Activated effector memory CD4-positive, alpha-beta T cell treated with anti-CD3 and anti-CD28 coated beads, Interleukin-2, amount 50 U/mL, for 16 hours (primary cell): ENCODE data around the gene MGAT4C.

Source experiments
- DNase-seq: peaks from one replicate; pipeline ENCODE4 v3.0.0-alpha.2; 2020

Gene MGAT4C

DNA sequence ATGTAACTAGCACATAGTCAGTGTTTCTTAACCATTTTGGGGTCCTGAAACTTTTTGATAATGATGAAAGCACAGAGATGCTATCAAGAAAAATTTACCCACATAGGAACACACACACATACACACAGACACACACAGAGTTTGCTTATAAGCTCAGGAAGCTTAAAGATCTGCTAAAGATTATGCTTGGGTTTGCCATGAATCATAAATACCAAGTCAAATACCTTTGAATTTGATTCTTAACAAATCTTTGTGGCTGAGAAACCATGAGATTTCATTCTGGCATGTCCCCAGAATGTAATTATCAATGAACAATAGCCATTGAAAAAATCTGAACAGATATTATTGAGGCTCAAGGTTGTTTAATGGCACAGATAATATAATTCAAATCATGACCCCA, 292.9 kb downstream of the MGAT4C start:
- no peak for DNase-seq

GRCh38 chr12:85956081-85956480, 300.1 kb downstream of the MGAT4C start:
- DNase-seq = no peak

DNA sequence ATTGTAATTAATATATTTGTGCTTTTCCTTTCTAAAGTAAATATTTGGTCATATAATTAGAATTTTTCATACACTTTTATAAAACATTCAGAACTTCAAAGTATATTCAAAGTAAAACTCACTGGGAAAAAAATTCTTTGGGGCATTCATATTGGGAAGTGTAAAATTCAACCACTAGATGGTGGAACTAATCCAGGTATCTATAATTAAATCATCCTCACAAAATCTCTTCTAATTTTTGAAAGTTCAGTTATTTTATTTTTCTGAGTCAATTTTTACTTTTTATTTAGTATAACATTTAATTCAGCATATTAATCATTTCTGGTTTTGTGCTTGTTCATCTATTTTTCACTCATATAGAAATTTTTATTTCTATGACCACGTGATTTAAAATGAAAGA, 301.1 kb downstream of the MGAT4C start:
- no peak for DNase-seq

DNA sequence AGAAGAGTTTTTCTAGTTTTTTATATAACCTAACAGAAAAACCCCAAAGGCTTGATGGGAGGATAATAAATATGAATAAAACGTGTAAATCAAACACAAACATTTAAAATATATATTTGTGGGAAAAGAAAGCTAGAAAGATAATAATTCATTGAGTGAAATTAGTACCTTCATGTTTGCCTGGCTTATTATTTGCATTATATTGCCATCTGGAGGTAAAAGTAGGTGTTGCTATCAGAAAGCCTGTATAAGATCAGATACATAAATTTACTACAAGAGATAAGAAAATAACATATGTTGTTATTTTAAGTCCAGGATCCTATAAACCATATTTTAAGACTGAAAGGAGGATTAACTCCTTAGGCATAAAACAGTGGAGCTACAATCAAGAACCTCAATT, 304.4 kb downstream of the MGAT4C start:
- DNase-seq = no peak

- DNase-seq = no peak
Observed at GRCh38 chr12:85949253-85949652, 306.9 kb downstream of the MGAT4C start.

- DNase-seq = no peak
Observed at GRCh38 chr12:85948340-85948739, 307.9 kb downstream of the MGAT4C start.

- DNase-seq = no peak
Observed at GRCh38 chr12:85947286-85947685, 308.9 kb downstream of the MGAT4C start.

DNA sequence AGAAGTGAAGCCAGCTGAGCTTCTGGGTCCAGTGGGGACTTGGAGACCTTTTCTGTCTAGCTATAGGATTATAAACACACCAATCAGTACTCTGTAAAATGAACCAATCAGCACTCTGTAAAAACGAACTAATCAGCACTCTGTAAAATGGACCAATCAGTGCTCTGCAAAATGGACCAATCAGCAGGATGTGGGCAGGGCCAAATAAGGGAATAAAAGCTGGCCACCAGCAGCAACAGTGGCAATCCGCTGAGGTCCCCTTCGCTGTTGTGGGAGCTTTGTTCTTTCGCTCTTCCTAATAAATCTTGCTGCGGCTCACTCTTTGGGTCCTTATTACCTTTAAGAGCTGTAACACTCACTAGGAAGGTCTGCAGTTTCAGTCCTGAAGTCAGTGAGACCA, 309.8 kb downstream of the MGAT4C start:
- no peak for DNase-seq

DNA sequence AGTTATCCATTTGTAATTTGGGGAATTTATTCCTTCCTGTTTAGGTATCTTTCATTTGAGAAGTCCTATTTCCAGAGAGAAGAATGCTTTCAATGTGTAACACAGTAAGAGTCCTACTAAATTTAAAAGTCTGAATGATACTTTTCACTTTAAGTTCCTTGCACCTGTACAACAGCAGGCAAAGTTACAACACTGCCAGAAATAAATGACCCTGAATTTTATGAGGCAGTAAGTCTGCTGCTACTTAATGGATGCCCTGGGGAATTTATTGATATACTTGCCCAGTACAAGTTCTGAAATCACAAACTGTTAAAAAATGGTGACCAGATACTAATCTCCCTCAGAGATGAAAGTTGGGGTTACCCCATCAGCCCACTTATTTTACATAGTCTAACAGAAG, 329.0 kb downstream of the MGAT4C start:
- DNase-seq = no peak

GRCh38 chr12:85923767-85924331, 332.3 kb downstream of the MGAT4C start:
- no peak for DNase-seq

DNA sequence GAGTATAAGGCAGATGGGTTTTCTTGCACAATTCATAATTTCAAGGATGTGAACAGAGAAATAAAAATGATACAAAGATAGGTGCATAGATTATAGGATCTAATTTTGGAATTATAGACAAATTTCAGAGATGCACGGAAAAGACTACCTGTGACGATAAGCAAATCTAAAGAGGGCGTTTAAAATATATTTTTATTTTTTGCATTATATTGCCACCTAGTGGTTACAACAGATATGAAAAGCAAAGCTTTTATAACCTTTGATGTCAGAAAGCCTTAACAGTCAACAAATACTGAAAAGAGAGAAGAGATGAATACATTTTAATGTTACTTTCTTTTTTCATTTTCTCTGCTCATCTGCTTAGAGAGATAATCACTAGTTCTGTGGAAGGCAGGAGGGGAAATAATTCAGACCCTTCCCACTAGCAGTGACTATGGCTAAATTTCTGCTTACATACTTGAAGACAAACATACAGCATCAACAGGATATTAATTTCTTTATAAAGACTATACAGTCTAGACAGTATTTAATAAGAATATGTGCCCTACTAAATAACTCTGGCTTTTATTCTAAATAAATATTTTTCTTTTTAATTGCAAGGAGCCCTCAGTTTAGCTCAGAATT, 335.8 kb downstream of the MGAT4C start:
- DNase-seq = no peak
